ENCODE results near the gene LZTR1.

The LZTR1 gene

GRCh38 chr22:20983081-20983771, 1.1 kb downstream of the LZTR1 start:
- DNase-seq = no peak

DNA sequence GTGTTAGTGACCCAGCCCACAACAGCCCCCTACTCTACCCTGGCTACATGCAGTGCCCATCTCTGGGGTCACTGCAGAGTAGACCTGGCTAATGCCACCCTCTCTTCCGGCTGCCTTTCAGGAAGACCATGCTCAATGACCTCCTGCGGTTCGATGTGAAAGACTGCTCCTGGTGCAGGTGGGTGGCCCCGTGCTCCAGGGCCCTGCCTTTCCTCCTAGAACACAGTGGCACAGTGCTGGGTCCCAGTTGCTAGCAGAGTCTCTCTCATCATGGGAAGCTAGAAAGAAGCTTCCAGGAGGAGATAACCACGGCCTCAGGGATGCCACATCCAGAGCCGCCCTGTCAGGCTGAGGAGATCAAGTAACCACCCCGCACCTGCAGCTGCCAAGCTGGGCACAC, 3.6 kb downstream of the LZTR1 start:
- DNase-seq = no peak

DNA sequence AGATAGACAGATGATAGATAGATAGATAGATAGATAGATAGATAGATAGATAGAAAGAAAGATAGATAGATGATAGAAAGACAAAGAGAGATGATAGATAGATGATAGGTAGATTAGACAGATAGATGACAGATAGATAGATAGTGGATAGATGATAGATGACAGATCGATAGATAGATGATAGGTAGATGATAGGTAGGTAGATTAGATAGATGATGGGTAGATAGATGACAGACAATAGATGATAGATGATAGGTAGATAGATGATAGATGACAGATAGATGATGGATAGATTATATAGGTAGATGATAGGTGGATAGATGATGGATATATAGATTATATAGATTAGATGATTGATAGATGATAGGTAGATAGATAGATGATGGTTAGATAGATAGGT, 4.3 kb downstream of the LZTR1 start:
- DNase-seq = no peak

DNA sequence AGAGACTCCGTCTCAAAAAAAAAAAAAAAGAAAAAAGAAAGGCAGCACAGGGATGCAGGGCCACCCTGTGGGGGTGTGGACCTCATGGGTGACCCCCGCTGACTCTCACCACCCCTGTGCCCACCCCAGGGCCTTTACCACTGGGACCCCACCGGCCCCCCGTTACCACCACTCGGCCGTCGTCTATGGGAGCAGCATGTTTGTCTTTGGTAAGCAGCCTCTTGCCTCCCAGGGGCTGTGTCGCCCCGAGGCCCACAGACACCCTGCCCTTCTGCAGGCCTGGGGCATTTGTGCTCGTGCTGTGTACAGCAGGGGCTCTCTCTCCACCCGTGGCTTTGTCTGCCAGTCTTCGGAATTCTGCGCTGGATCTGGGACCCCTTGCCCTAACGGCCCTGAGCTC, 5.3 kb downstream of the LZTR1 start:
- no peak for DNase-seq

GRCh38 chr22:20988573-20989322, 6.7 kb downstream of the LZTR1 start:
- no peak for DNase-seq

DNA sequence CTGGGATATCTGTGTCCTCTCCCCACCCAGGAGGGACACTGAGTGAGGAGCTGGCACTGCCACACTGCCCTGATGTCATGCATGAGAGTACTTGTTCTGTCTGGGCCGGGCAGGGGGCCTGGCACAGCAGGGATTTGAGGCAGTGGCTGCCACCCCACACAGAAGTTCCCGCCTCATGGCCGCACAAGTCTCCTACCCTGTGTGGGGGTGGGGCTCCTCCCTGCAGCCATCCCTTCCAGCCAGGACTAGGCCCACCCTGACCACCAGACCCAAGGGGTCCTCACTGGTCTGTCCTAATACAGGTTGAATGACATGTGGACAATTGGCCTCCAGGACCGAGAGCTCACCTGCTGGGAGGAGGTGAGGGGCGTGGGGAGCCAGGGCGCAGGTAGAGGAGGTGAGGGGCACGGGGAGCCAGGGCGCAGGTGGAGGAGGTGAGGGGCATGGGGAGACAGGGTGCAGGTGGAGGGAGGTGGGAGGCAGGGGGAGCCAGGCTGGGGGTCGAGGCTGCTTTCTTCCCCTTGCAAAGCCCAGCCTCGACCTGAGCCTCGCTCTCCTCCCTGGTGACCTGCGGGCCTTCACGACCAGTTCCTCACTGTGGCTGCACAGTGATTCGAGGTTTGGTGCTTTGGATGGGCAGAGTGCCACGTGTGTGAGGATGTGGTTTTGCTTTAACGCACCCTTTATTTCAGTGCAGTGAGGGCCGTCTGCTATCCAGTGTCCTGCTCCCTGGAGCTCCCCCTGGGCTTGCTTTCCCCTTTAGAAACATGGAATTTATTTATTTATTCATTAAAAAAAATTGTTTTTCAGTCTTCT, 7.4 kb downstream of the LZTR1 start:
- no peak for DNase-seq

- no peak for DNase-seq
These were observed 8.4 kb downstream of the LZTR1 start for GRCh38 chr22:20990184-20991180.

GRCh38 chr22:20991252-20992055, 9.4 kb downstream of the LZTR1 start:
- DNase-seq = no peak

GRCh38 chr22:20992056-20992442, 10.0 kb downstream of the LZTR1 start:
- no peak for DNase-seq

- no peak for DNase-seq
These were observed 10.6 kb downstream of the LZTR1 start for GRCh38 chr22:20992456-20993303.

GRCh38 chr22:20993304-20994127, 11.4 kb downstream of the LZTR1 start:
- no peak for DNase-seq

- DNase-seq = no peak
These were observed 12.2 kb downstream of the LZTR1 start for GRCh38 chr22:20994128-20994901.

- no peak for DNase-seq
These were observed 12.8 kb downstream of the LZTR1 start for GRCh38 chr22:20994902-20995241.

DNA sequence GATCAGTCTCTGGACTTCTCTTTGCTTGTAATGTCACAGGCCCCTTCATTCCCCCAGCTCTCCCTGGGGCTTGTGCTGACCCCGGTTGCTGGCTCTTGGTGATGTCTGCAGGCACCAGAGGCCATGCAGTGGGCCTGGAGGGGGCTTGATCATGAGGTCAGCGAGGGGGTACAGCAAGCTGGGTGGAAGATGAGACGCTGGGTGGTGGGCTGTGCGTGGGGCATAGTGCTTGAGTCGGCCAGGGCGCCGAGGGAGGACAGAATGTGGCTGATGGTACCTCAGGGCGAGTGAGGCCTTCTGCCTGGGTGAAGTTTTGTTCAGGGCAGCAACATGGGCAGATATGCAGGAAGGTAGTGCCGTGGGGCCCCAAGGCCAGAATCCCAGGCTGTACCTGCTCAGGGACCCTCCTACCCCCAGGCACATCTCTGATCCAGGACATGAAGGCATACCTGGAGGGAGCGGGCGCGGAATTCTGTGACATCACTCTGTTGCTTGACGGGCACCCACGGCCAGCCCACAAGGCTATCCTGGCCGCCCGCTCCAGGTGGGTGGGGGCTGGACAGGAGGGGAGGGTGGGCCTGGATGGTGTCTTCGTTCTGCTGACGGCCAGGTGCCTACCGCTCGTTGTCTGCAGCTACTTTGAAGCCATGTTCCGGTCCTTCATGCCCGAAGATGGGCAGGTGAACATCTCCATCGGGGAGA, 13.4 kb downstream of the LZTR1 start:
- DNase-seq = no peak

- no peak for DNase-seq
These were observed 13.9 kb downstream of the LZTR1 start for GRCh38 chr22:20996031-20996410.

- no peak for DNase-seq
These were observed 14.8 kb downstream of the LZTR1 start for GRCh38 chr22:20996598-20997535.

Measured in effector CD4-positive, alpha-beta T cell (primary cell).